ENCODE measurements around the gene TIMM44. TPM values are rescaled to one million over a fixed set of nuclear protein-coding genes. Genes with fewer than 3 reads are reported as not detected.

The TIMM44 gene
- total and polyA plus RNA-seq, 10 of the 15 experiments (the other 5 are each of a cell fraction or from before 2014, with no cell fraction given) = 6.6 to 90.7 (median 57.6) TPM

- Histone ChIP-seq H3K4me1 (ENCODE audit: control insufficient read depth, insufficient read depth, low read length) (no peaks in the 10 kb centered on the region), H3K36me3 (ENCODE audit: control insufficient read depth in 2 of 2, insufficient read depth in 2 of 2, low read length in 1 of 2) (peaks cover 0 to 2% of the 10 kb centered on the region in 2 experiments; a peak in 2 of 4 replicates), H3K79me2 (ENCODE audit: control insufficient read depth, insufficient read depth, low read length) (no peaks in the 10 kb centered on the region), H3K9me3 (replicated peaks; ENCODE audit: control insufficient read depth, insufficient read depth, low read length) (no peaks in the 10 kb centered on the region), H3K9ac (ENCODE audit: control insufficient read depth, insufficient read depth, low read length) (no peak overlapping the region), H2AFZ (ENCODE audit: control insufficient read depth, low read depth, low read length) (no peak overlapping the region), H3K27ac (ENCODE audit: control insufficient read depth, insufficient read depth) (no peak overlapping the region), H3K27me3 (replicated peaks in 1 of 2; ENCODE audit: control insufficient read depth in 2 of 2, insufficient read depth in 2 of 2, low read length in 1 of 2) (no peaks in the 10 kb centered on the region), H3K4me2 (ENCODE audit: control insufficient read depth, insufficient read depth) (no peak overlapping the region), H4K20me1 (ENCODE audit: control insufficient read depth, insufficient read depth) (no peaks in the 10 kb centered on the region), H3K4me3 (no peak overlapping the region)
- RAD21 ChIA-PET (ENCODE audit: unreplicated experiment) = no interaction called here
- no peak for FAIRE-seq
- BruUV-seq (replicated peaks) = no TSS peak
- in situ Hi-C loops (cut with MboI) = no loop called here
- WGBS (ENCODE audit: insufficient coverage, insufficient replicate concordance, low lambda C conversion rate, missing lambda C conversion rate) = 79% methylated on average over 7 of the region's 7 CpGs
- CTCF ChIA-PET = interaction anchor here (1.2 kb wide), 1 partner anchor 10 kb away, joined by 7 read pairs; the partner anchor contains the start of gene TIMM44
- no peak for DNase-seq (ENCODE audit: low read depth, low spot score)
- SMC1A ChIA-PET (ENCODE audit: uncharacterized antibody, unreplicated experiment) = no interaction called here
- POLR2A ChIA-PET = no interaction called here
- intact Hi-C loops (cut with micrococcal nuclease; ENCODE audit: unreplicated experiment) = no loop called here
- no peak for ATAC-seq
- TF ChIP-seq HDGF (IDR thresholded peaks at IDR 0.05) = no peak
- no peak for TF ChIP-seq ZBED1 (IDR thresholded peaks at IDR 0.05; ENCODE audit: borderline replicate concordance)
- no peak for TF ChIP-seq STAT3 (IDR thresholded peaks at IDR 0.05; ENCODE audit: low read depth, low read length)
- no peak for TF ChIP-seq MYB (IDR thresholded peaks at IDR 0.05; ENCODE audit: borderline replicate concordance, low read depth, low read length)
- TF ChIP-seq BCLAF1 (IDR thresholded peaks at IDR 0.05) = no peak
- no peak for TF ChIP-seq E4F1 (IDR thresholded peaks at IDR 0.05; ENCODE audit: borderline replicate concordance, partially characterized antibody)
- no peak for TF ChIP-seq JUND (IDR thresholded peaks at IDR 0.05; ENCODE audit: low read depth, low read length)
- TF ChIP-seq ATF7 (IDR thresholded peaks at IDR 0.05; ENCODE audit: low read depth) = no peak
- TF ChIP-seq MEF2B (IDR thresholded peaks at IDR 0.05; ENCODE audit: partially characterized antibody, poor library complexity, severe bottlenecking) = no peak
- TF ChIP-seq ZSCAN29 (IDR thresholded peaks at IDR 0.05) = no peak
- no peak for TF ChIP-seq STAT1 (conservative IDR thresholded peaks at IDR 0.05)
- no peak for TF ChIP-seq IRF3 (IDR thresholded peaks at IDR 0.05)
- no peak for TF ChIP-seq CUX1 (IDR thresholded peaks at IDR 0.05; ENCODE audit: insufficient replicate concordance, low read depth, low read length)
These were observed 10.1 kb upstream of the TIMM44 start for GRCh38 chr19:7953576-7953975.

All from GM12878 (cell line).